Measurements from ENCODE around the gene CDIP1.

GRCh38 chr16:4520913-4521312 lies 17.7 kb downstream of the CDIP1 start:
- no peak for TF ChIP-seq CTCF (IDR thresholded peaks at IDR 0.05)
- no peak for TF ChIP-seq POLR2A (IDR thresholded peaks at IDR 0.05)

All from upper lobe of left lung (tissue), 4 donors.